ENCODE data around the gene PATL2. TPM values are rescaled to one million over a fixed set of nuclear protein-coding genes. Genes with fewer than 3 reads are reported as not detected.
"Not testable (repeated sequence)": the region's sequence is repeated elsewhere in the genome, so short reads cannot be mapped to it uniquely, and the experiment has no call there.

PATL2 gene
- total and polyA plus RNA-seq, 10 donors = 17.0 to 64.2 (median 28.9) TPM

GRCh38 chr15:44722011-44722410, 10.9 kb upstream of the PATL2 start:
- H3K4me1 ChIP-seq = peaks cover 71 to 100% (median 97%) of the 10 kb centered on the region in 6 donors
- WGBS, 5 donors = 63 to 81% (median 70%) methylated on average over 2 of the region's 2 CpGs

GRCh38 chr15:44720460-44721176, 9.5 kb upstream of the PATL2 start:
- no peak for DNase-seq
- intact Hi-C loops (cut with DNase I; ENCODE audit: low total_unique reads) = no loop called here
- Histone ChIP-seq H3K4me3 (peak overlapping the region in 1 of 8 donors; percentile 91), H3K36me3 (peaks cover 4 to 48% (median 37%) of the 10 kb centered on the region in 6 donors), H3K27me3 (replicated peaks in 1 of 7) (no peaks in the 10 kb centered on the region), H3K4me1 (peaks cover 71 to 100% (median 97%) of the 10 kb centered on the region in 6 donors), H3K27ac (peak overlapping the region; percentile 11 to 100 (median 87)), H3K9me3 (no peaks in the 10 kb centered on the region)
- peak in 1 of 3 donors; percentile 82 for TF ChIP-seq POLR2AphosphoS5 (IDR thresholded peaks at IDR 0.05)
- no peak for TF ChIP-seq CTCF (IDR thresholded peaks at IDR 0.05 in 8 of 11, conservative IDR thresholded peaks at IDR 0.05 in 3 of 11)
- peak in 1 of 3 donors; percentile 6 for TF ChIP-seq POLR2A (IDR thresholded peaks at IDR 0.05)
- 72 to 86% (median 80%) methylated on average over 4 of the region's 4 CpGs for WGBS, 5 donors

More at GRCh38 chr15:44722011-44722410, 10.9 kb upstream of the PATL2 start:
- intact Hi-C loops (cut with DNase I; ENCODE audit: low total_unique reads) = no loop called here
- Histone ChIP-seq H3K27ac (peak overlapping the region; percentile 10 to 100 (median 97)), H3K9me3 (no peaks in the 10 kb centered on the region), H3K36me3 (peaks cover 0 to 34% (median 23%) of the 10 kb centered on the region in 6 donors), H3K27me3 (replicated peaks in 1 of 7) (no peaks in the 10 kb centered on the region), H3K4me3 (no peak overlapping the region)
- TF ChIP-seq POLR2AphosphoS5 (IDR thresholded peaks at IDR 0.05) (no peak), POLR2A (IDR thresholded peaks at IDR 0.05) (no peak), CTCF (IDR thresholded peaks at IDR 0.05 in 8 of 11, conservative IDR thresholded peaks at IDR 0.05 in 3 of 11) (no peak)
- no peak for DNase-seq

- intact Hi-C loops (cut with DNase I; ENCODE audit: low total_unique reads); DNase-seq; H3K27me3 ChIP-seq (replicated peaks in 1 of 7); H3K9me3 ChIP-seq: not testable (repeated sequence)
- Histone ChIP-seq H3K36me3 (peaks cover 5 to 54% (median 42%) of the 10 kb centered on the region in 6 donors), H3K4me1 (peaks cover 71 to 100% (median 97%) of the 10 kb centered on the region in 6 donors), H3K27ac (peak overlapping the region; percentile 11 to 100 (median 87)), H3K4me3 (peak overlapping the region in 1 of 8 donors; percentile 91)
- 76 to 86% (median 80%) methylated on average over 8 of the region's 8 CpGs for WGBS, 5 donors
- TF ChIP-seq POLR2AphosphoS5 (IDR thresholded peaks at IDR 0.05) = peak; percentile 42 to 93 (median 82)
These were observed 8.9 kb upstream of the PATL2 start for GRCh38 chr15:44720000-44720435.

- intact Hi-C loops (cut with DNase I; ENCODE audit: low total_unique reads) = no loop called here
- Histone ChIP-seq H3K4me3 (peak overlapping the region in 2 of 8 donors; percentile 0 to 91), H3K4me1 (peaks cover 70 to 100% (median 97%) of the 10 kb centered on the region in 6 donors), H3K9me3 (no peaks in the 10 kb centered on the region), H3K27me3 (replicated peaks in 1 of 7) (no peaks in the 10 kb centered on the region), H3K36me3 (peaks cover 5 to 60% (median 45%) of the 10 kb centered on the region in 6 donors), H3K27ac (peak overlapping the region; percentile 11 to 100 (median 87))
- 42 to 51% (median 46%) methylated on average over 4 of the region's 4 CpGs for WGBS, 5 donors
- TF ChIP-seq POLR2A (IDR thresholded peaks at IDR 0.05) (peak in 1 of 3 donors; percentile 35), POLR2AphosphoS5 (IDR thresholded peaks at IDR 0.05) (peak in 1 of 3 donors; percentile 79), CTCF (IDR thresholded peaks at IDR 0.05 in 8 of 11, conservative IDR thresholded peaks at IDR 0.05 in 3 of 11) (no peak)
- no peak for DNase-seq
These were observed 8.3 kb upstream of the PATL2 start for GRCh38 chr15:44719293-44719999.

Data from spleen (tissue), 11 donors.